Ramos (cell line): ENCODE results near the gene TSHZ3.

Source experiments
- in situ Hi-C: fragments of 300-500 bp; cut with MboI; formaldehyde crosslinking; loops from one replicate; pipeline ENCODE4 v1.14.3; 2022; ENCODE audit warnings: low sequenced_read_pairs; ENCODE audit not compliant: unreplicated experiment

Gene TSHZ3

GRCh38 chr19:31292639-31293185 lies 56.5 kb downstream of the TSHZ3 start:
- in situ Hi-C loops: no loop called here

GRCh38 chr19:31290931-31291590 lies 58.2 kb downstream of the TSHZ3 start:
- in situ Hi-C loops: no loop called here

- in situ Hi-C loops: no loop called here
Measured at GRCh38 chr19:31289976-31290375, 59.3 kb downstream of the TSHZ3 start.

GRCh38 chr19:31289381-31289880 lies 59.8 kb downstream of the TSHZ3 start:
- in situ Hi-C loops: no loop called here

DNA sequence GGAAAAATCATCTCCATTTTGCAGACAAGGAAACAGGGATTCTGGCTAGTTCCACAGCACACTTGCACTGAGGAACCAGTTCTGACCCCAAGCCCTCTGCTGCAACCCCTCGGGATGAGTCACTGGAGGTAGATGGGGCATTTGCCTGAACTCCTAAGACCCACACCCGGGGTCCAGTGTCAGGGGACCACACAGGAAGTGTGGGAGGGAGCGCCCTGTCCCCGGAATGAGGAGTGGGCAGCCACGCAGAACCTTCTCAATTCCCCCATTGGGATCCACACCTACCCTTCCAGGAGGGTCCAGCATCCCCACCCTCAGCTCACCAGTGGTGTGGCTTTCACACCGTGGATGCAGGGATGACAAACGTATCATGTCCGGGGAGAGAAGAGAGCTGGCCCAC lies 62.7 kb downstream of the TSHZ3 start:
- in situ Hi-C loops: no loop called here

DNA sequence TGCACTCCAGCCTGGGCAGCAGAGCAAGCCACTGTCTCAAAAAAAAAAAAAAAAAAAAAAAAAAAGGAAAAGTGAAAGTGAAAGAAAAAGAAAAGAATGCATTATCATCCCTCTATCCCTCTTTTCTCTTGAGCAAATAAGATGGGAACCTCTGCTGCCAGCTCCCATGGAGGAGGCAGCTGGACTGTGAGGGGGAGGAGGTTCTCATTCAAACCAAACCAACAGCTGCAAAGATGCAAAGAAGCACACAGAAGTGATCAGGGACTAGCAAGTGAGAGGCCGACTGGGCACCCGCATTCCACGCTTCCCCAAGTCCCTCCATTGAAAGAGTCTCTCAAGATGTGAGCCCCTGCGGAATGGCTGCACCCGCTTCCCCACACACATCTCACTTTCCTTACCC lies 63.5 kb downstream of the TSHZ3 start:
- in situ Hi-C loops: no loop called here

DNA sequence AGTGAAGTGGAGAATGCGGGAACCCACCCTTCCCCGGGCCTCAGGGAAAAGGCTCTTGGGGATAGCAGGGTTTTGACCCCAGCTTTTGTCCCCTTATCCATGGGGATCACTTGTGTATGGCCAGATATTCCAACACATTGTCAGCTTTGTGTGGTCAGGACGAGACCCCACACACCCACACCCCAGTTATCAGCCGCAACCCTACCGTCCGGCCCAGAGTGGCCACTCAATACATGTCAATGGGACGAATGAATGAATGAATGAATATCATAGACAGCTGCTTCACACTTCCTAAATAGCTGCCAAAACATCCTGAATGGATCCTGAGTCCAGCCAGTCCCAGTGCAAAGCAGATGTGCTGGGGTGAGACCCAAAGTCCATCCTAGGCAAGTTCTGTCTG lies 64.6 kb downstream of the TSHZ3 start:
- in situ Hi-C loops: no loop called here

DNA sequence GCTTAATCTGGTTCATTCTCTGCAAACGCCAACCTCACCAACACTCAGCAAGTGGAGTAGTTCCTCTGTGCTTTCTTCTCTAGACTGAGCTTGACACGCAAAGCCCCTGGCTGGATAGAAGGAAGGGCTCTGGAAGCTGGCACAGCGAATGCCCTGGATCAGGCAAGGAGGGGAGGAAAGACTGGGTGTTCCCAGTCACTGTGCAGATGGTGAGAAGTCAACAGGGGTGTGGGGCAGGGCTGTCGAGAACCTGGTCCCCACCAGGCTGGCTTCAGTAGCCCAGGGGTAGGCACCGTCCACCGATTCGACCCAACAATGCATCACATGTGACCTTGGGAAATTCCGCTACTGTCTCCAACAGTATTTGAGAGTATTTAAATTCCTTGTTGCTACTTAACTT lies 65.5 kb downstream of the TSHZ3 start:
- in situ Hi-C loops: no loop called here

DNA sequence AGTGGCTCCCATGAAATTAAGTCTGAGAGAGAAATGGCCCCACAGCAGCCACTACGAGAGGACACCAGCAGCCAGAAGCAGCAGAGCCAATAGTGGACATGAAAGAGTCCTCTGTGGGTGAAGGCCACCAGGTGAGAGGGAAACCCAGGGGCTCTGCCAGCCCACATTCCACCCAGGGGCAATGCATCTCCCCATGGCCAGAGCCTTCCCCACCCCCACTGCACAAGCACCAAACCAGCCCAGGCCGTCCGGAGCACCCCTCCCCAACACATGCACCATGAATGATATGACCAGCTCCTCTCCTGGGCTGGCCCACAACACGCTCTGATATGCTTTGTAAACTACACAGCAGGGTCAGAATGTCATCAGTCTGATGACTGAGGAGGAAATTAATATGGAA lies 66.9 kb downstream of the TSHZ3 start:
- in situ Hi-C loops: no loop called here

DNA sequence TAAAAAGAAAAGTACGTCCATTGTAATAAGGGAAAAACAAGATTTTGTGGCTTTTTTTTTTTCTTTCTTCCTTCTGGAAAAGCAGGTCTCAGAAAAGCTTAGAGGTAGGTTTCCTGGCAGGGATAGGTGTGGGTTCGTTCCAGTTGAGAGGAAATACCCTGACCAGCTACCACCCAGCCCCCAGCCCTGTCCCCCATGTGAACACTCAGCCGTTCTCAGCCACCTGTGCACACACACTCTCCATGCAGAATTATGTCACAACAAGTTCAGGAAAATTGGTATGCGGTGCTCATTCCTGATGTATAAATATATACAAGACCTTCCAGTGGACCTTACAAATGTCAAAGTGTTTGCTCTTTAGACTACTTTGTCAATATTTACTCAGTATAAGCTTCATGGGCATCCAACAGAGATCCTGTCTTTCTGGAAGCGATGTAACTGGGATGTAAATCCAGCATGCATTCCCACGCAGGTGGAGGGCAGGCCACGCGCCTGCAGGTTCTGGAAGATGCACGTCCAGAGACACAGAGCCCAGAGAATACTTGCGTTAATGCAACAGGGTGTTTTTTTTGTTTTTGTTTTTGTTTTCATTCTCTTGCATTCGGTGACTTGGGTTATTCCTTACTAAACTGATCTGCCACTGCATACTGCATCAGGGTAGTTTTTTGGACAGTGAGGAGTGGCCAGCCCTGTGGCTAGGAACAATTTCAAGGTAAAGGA lies 68.8 kb downstream of the TSHZ3 start:
- in situ Hi-C loops: no loop called here

- in situ Hi-C loops: no loop called here
Measured at GRCh38 chr19:31279436-31279765, 69.8 kb downstream of the TSHZ3 start.

DNA sequence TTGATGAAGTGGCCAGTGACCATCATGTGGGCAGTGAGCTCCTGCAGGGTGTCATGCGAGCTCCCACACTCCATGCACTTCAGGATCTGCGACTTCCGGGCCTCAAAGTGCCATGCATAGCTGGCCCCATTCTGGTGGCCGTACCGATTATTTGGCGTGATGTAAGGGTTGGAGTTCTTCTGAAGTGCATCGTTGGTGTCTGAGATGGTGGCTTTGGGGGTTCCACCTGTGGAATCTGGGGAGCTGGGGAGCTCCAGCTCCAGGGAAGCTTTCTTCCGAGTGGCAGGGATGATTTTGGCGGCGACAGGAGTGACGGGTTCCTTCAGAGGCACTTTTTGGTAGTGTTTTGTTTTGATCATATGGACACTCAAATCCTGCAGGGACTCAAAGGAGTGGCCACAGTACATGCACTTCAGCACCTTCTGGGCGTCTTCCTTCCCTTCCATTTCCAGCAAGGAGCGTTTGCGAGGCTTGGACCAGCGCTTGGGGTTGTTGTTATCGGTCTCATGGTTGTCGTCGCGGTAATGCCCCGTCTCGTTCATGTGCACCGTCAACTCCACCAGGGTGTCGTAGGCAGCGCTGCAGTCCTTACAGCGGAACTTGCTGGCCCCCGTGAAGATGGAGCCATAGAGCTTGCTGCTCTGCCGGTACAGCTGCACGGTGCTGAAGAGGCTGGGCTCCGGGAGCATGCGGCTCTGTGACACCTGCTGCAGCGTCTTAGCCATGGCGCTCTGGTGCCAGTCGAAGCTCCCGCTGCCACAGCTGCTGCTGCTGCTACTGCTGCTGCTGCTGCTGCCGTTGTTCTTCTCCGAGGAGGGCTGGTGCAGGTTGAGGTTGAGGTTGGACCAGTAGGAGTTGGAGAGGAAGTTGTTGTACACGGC lies 70.4 kb downstream of the TSHZ3 start:
- in situ Hi-C loops: no loop called here

DNA sequence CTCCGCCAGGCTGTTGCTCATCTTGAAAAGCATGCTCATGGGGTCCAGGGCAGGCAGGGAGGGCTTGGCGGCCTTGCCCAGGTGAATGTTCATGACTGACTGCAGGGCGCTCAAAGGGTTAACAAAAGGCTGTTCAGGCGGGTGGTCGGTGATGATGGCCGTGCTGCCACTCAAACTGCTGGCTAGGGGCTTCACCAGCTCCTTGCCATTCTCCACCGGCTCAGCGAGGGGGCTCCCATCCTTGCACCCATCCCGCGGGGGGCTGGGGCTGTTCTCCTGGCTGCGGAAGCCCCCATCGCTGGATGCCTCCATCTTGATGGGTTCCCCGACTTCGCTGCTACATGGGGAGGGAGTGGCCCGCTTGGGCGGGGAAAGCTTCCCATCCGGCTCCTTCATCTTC lies 71.7 kb downstream of the TSHZ3 start:
- in situ Hi-C loops: no loop called here

DNA sequence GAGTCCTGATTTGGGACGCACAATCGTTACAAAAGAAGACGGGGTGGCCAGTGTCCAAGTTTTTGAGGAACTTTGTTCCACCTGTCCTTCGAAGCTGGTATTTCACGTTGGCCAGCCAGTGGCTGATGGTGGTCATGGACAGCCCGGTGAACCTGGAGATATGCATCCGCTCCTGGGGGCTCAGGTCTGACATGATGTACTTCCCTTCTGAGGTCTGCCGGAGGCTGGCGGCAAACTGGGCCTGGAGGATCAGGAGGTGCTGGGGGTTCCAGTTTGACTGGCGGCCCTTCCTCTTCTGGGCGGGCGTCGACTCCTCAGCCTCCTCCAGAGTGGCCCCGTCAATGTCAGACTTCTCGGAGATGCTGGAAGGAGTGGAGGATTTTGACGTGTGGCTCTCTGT lies 72.4 kb downstream of the TSHZ3 start:
- in situ Hi-C loops: no loop called here

- in situ Hi-C loops: no loop called here
Measured at GRCh38 chr19:31275068-31275334, 74.2 kb downstream of the TSHZ3 start.

DNA sequence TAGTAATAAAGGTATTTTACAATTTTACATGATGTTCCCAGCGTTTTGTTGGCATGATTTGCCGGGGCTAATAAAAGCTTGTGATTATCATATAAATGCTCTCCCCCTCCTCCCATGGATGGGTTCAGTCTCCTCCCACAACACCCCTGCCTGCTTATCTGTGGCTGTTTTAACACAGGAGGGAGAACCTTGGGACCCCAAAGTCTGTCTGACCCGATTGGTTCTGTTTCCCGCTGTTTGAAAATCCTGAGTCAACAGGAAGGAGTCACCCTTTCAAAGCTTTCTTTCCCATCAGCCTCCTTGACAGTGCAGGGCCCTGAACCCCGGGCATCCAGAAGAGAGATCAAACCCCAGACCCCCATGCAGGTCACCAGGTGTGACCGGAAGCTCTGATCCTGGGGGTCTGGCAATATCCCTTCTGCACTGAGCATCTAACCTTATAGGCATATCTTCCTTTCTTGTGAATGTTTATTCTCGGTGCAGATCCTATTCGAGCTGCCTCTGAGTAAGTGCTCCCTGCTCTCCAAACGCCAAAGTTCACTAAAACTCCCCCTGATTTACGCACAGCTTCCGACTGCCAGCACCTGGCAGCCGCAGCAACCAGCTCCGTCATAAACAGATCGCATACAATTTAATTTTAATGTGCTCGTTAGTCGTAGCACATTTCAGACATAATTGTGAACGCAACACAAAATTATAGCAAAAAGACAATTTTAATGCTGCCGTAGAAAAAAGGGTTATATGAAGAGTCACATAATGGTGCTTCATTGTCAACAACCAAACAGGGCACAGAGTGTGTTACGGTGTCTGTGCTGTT lies 74.8 kb downstream of the TSHZ3 start:
- in situ Hi-C loops: no loop called here

DNA sequence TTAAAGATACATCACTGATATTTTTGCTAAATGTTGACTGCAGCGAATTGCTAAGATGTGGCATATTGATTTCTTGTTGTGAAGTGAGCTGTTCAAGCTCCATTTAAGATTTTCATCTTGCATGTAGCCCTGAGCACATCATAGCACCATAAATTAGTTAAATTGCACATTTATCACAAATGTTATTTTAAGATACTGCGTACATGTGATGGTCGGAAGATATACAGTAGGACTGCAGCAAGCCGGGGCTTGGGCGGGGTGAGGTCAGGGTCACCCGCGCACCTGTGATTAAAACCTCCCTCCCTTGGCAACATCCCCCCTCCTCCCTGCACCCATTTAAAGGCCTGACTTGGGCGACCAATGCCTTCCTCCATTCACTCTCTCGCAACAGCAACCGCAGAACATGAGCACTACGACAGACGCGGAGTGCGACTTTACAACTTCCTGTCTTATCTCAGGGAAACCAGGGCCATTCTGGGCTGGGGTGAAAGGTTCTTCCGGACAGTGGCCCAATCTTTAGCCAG lies 76.6 kb downstream of the TSHZ3 start:
- in situ Hi-C loops: no loop called here

DNA sequence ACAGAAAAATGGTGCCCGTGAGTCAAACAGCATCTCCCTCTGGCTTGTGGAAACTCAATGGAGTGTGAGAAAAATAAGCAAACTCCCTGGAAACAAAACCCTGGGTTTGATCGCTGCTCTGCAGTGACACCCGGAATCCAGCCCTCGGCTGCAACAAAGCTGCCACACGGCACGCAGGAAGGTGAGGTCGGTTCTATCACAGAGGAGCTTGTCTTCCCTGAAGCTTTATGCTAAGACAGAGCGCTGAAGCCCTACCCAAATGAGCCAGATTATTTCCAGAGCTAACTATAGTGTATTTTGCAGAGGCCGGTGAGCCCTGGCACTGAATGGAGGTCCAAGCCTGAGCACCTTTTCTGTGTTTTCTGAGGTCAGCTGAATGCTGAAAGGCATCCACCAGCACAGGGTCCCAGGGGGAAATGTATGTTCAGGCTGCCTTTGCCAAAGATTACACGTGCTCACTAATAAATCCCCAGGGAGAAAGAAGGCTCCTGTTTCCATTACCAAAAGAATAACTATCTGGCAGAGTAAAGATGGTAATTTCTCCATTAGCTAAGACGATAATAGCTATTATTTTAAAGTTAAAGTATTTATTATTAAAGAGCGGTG lies 77.8 kb downstream of the TSHZ3 start:
- in situ Hi-C loops: no loop called here

DNA sequence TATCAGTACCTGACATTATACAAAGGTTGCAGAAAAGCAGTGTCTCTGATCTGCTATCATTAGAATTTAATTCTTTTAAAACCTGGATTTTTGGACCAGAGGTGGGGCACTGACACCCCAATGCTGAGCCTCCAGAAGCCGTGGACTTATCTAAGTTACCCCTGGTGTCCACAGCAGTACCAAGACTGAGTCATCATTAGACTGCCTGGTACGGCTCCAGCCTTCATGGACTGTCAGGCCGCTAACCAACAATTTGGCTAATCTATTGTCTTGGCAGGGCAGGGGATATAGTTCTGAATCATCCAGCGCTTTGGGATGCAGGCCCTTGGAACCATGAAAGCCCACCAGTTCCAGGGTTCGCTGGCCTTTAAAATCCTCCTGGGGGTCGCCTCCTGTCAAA lies 78.3 kb downstream of the TSHZ3 start:
- in situ Hi-C loops: no loop called here
